Measurements from ENCODE around the gene LARGE1.

The LARGE1 gene

DNA sequence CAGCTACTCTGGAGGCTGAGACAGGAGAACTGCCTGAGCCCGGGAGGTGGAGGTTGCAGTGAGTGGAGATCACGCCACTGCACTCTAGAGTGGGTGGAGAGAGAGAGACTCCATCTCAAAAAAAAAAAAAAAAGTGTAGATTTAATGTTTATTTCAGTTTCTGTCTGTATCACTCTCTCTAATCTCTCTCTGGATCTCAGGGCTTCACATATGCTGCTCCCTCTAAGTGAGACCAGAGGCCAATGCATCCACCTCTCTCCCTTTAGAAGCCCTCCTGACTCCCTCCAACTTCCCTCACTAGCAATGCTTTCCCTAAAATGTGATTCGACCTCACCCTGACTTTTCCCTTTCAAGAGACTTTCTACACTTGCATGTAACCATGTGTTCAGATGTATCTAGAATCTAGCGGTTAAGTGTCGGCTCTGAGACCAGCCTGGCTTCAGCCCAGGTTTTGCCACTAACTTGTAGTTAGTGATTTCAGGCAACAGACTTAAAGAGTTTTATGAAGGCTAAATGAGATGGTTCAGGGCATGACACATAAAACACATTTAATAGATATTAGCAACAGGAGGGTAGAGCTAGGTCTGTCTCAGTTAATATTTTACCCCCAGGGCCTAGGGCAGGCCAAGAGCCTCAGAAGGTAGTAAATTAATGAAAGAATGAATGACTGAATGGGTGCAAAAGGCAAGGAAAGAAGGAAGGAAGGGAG, 364.3 kb downstream of the LARGE1 start:
- H3K4me1 ChIP-seq = peaks cover 11% of the 10 kb centered on the region

DNA sequence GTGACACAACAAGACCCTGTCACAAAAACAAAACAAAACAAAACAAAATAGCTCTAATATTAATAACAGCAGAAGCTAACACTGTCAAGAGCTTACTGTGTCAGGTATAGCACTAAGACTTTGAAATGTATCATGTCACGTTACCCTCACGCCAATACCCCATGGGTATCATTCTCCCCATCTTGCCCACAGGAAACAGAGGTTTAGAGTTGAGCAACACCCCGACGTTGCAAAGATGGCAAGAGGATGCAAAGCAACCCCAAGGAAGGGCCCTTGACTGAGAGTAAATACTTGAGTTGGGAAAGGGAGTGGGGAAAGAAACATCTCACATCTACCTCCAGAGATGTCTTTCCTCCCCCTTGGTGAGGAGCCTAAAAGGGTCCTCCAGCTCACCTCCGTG, 366.8 kb downstream of the LARGE1 start:
- no peak overlapping the region for H3K9ac ChIP-seq
- peak overlapping the region; percentile 33 for H3K4me2 ChIP-seq
- H4K20me1 ChIP-seq = no peaks in the 10 kb centered on the region
- H3K4me1 ChIP-seq = peaks cover 11% of the 10 kb centered on the region
- no peak overlapping the region for H3K4me3 ChIP-seq
- no peaks in the 10 kb centered on the region for H3K9me3 ChIP-seq
- H3K36me3 ChIP-seq = peaks cover 9% of the 10 kb centered on the region; the same call in 1 of the 2 replicates
- peak overlapping the region; percentile 44; the same call in 1 of the 2 replicates for H3K27ac ChIP-seq
- no peak for TF ChIP-seq Cebpa-rat (IDR thresholded peaks at IDR 0.05)
- no peaks in the 10 kb centered on the region for H3K27me3 ChIP-seq

More for the DNA sequence above, 364.3 kb downstream of the LARGE1 start:
- no peaks in the 10 kb centered on the region for H4K20me1 ChIP-seq
- no peak overlapping the region for H3K4me3 ChIP-seq
- no peaks in the 10 kb centered on the region for H3K27me3 ChIP-seq
- H3K27ac ChIP-seq = no peak overlapping the region
- H3K36me3 ChIP-seq = peaks cover 1% of the 10 kb centered on the region
- 0 out of 2 replicates have a peak, but pooled peaks cover 5% of the 10 kb centered on the region for H3K9me3 ChIP-seq
- no peak for TF ChIP-seq Cebpa-rat (IDR thresholded peaks at IDR 0.05)
- H3K4me2 ChIP-seq = no peak overlapping the region
- no peak overlapping the region for H3K9ac ChIP-seq

- H3K36me3 ChIP-seq = peaks cover 36% of the 10 kb centered on the region; the same call in 1 of the 2 replicates
These were observed 375.6 kb downstream of the LARGE1 start for GRCh38 chr22:33544707-33545106.

DNA sequence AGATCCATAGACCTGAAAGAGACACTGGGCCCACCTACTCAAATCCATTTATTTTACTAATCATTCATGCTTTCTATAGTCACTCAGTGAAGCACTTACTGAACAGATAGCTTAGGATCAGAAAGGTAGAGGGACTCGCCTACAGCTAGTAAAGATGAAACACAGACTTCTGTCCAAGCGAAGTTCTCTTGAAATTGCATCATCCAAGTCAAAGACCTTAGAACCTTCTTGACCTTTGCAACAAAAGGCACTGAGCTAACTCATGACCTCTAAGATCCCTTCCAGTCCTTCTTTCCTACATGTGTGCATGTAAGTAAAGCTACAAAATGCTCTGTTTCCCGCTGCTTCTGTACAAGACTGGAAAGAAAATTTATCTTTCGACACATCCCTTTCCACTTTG, 377.6 kb downstream of the LARGE1 start:
- H3K9ac ChIP-seq = no peak overlapping the region

More at GRCh38 chr22:33544707-33545106, 375.6 kb downstream of the LARGE1 start:
- Histone ChIP-seq H3K27ac (no peak overlapping the region), H3K9ac (no peak overlapping the region), H3K4me3 (no peak overlapping the region), H3K9me3 (peaks cover 23% of the 10 kb centered on the region), H4K20me1 (no peaks in the 10 kb centered on the region), H3K4me1 (peaks cover 16% of the 10 kb centered on the region), H3K27me3 (no peaks in the 10 kb centered on the region), H3K4me2 (peak overlapping the region; percentile 26)
- TF ChIP-seq Cebpa-rat (IDR thresholded peaks at IDR 0.05) = no peak

DNA sequence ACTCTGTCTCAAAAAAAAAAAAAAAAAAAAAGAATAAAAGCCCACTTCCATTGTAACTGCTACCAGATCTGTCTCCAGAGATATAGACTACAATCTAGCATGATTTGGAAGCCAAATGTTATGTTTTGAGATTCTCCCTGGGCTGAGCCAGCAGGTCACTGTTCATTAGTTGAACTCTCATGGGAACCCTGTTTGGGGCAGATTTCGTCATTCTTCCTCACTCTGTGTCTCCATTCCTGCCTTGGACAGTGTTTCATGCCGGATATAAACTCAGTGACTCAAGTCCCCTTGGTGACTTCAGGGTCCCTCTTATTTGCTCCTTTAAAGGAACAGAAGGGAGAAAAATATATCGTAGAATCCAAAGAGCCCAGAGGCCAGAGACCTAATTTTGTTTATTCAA, 378.1 kb downstream of the LARGE1 start:
- no peaks in the 10 kb centered on the region for H3K27me3 ChIP-seq
- H3K36me3 ChIP-seq = peaks cover 20% of the 10 kb centered on the region; the same call in 1 of the 2 replicates
- H3K4me3 ChIP-seq = no peak overlapping the region
- H3K27ac ChIP-seq = no peak overlapping the region
- H3K9me3 ChIP-seq = peaks cover 11% of the 10 kb centered on the region
- peaks cover 20% of the 10 kb centered on the region for H3K4me1 ChIP-seq
- no peak overlapping the region for H3K4me2 ChIP-seq
- no peak for TF ChIP-seq Cebpa-rat (IDR thresholded peaks at IDR 0.05)
- H3K9ac ChIP-seq = no peak overlapping the region
- no peaks in the 10 kb centered on the region for H4K20me1 ChIP-seq

More for the DNA sequence above, 377.6 kb downstream of the LARGE1 start:
- no peak overlapping the region for H3K27ac ChIP-seq
- TF ChIP-seq Cebpa-rat (IDR thresholded peaks at IDR 0.05) = no peak
- H3K4me1 ChIP-seq = peaks cover 20% of the 10 kb centered on the region
- no peaks in the 10 kb centered on the region for H3K27me3 ChIP-seq
- H3K4me3 ChIP-seq = no peak overlapping the region
- peaks cover 16% of the 10 kb centered on the region for H3K9me3 ChIP-seq
- H4K20me1 ChIP-seq = no peaks in the 10 kb centered on the region
- no peak overlapping the region for H3K4me2 ChIP-seq
- H3K36me3 ChIP-seq = peaks cover 24% of the 10 kb centered on the region; the same call in 1 of the 2 replicates

DNA sequence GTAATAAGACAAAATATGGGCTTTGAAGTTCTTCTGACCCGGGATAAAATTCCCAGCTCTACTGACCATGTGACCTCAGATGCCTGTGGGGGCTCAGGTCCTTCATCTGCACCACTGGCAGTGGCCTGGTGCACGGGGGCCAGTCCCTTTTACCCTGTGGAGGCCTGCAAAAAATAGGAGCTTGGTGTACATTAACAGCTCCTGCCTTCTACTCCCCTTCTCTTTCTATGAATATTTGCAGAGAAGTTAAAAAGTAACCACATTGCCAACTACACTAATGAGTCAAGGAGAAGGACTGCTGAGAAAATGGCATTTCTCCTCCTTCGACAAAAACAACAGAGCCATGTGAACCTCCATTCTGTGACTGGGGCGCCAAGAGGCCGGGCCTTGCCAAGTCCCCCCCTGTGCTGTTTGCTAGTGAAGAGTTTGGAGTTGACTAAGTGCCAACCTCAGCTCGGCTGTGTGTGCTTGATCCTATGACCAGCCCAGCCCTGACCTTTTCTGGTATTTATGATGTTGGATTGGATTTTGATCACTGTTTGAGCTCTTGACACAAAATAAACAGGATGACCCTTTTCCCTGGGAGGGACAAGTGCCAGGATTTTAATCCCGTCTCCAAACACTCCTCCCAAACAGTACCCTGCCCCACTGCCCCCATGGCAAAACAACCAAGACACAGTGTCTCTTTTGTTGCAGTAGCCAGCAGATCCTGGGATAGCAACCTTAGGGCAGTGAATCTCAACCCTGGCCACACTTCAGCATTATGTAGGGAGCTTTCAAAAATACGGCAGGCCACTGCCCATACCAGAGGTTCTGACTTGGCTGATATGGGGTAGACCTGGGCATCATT, 380.1 kb downstream of the LARGE1 start:
- Histone ChIP-seq H3K4me2 (no peak overlapping the region), H3K9me3 (no peaks in the 10 kb centered on the region), H3K27me3 (no peaks in the 10 kb centered on the region)

DNA sequence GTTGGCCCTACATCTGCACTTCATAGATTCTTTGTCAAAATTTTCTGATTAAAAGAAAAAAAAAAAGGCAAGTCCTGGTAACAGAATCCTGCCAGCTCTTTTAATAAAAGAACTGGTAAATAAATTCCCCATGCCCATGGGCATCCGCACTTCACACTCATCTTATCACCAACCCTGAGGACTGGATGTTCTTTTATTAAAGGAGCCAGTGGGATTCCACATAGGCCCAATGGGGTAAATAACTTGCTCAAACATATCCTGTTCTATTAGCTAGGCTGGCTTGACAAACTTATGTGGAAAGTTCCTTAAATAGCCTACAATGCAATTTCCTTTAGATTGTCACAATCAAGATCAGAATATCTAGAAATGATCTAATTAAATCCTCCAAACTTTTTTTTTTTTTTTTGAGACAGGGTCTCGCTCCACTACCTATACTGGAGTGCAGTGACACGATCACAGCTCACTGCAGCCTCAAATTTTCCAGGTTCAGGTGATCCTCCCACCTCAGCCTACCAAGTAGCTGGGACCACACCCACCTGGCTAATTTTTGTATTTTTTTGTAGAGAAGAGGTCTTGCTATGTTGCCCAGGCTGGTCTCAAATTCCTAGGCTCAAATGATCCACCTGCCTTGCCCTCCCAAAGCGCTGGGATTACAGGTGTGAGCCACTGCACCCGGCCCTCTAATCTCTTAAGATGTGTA, 380.9 kb downstream of the LARGE1 start:
- Histone ChIP-seq H3K27me3 (no peaks in the 10 kb centered on the region), H3K27ac (no peak overlapping the region), H3K4me3 (no peak overlapping the region), H3K4me2 (no peak overlapping the region), H3K9me3 (no peaks in the 10 kb centered on the region), H3K36me3 (peaks cover 15% of the 10 kb centered on the region; the same call in 1 of the 2 replicates), H3K4me1 (peaks cover 8% of the 10 kb centered on the region; the same call in 1 of the 2 replicates), H4K20me1 (no peaks in the 10 kb centered on the region), H3K9ac (no peak overlapping the region)
- no peak for TF ChIP-seq Cebpa-rat (IDR thresholded peaks at IDR 0.05)

More for the DNA sequence above, 380.1 kb downstream of the LARGE1 start:
- H3K4me1 ChIP-seq = peaks cover 15% of the 10 kb centered on the region
- no peak overlapping the region for H3K9ac ChIP-seq
- no peaks in the 10 kb centered on the region for H4K20me1 ChIP-seq
- no peak overlapping the region for H3K4me3 ChIP-seq
- peaks cover 9% of the 10 kb centered on the region; the same call in 1 of the 2 replicates for H3K36me3 ChIP-seq
- TF ChIP-seq Cebpa-rat (IDR thresholded peaks at IDR 0.05) = no peak
- no peak overlapping the region for H3K27ac ChIP-seq

- Histone ChIP-seq H3K4me3 (no peak overlapping the region), H3K27me3 (no peaks in the 10 kb centered on the region), H3K4me1 (peaks cover 5% of the 10 kb centered on the region; the same call in 1 of the 2 replicates), H4K20me1 (no peaks in the 10 kb centered on the region), H3K36me3 (peaks cover 15% of the 10 kb centered on the region; the same call in 1 of the 2 replicates), H3K9me3 (no peaks in the 10 kb centered on the region), H3K4me2 (no peak overlapping the region), H3K27ac (no peak overlapping the region), H3K9ac (no peak overlapping the region)
- no peak for TF ChIP-seq Cebpa-rat (IDR thresholded peaks at IDR 0.05)
These were observed 381.9 kb downstream of the LARGE1 start for GRCh38 chr22:33538277-33538885.

GRCh38 chr22:33537059-33537458, 383.2 kb downstream of the LARGE1 start:
- no peak overlapping the region for H3K4me3 ChIP-seq
- H3K36me3 ChIP-seq = peaks cover 15% of the 10 kb centered on the region; the same call in 1 of the 2 replicates
- no peaks in the 10 kb centered on the region for H3K27me3 ChIP-seq
- H3K4me1 ChIP-seq = peaks cover 5% of the 10 kb centered on the region; the same call in 1 of the 2 replicates
- no peaks in the 10 kb centered on the region for H3K9me3 ChIP-seq
- no peak overlapping the region for H3K27ac ChIP-seq
- H4K20me1 ChIP-seq = no peaks in the 10 kb centered on the region
- H3K4me2 ChIP-seq = no peak overlapping the region
- H3K9ac ChIP-seq = no peak overlapping the region
- no peak for TF ChIP-seq Cebpa-rat (IDR thresholded peaks at IDR 0.05)
